Astrocyte of the spinal cord (primary cell): Measurements from ENCODE around the gene HRH2.

Experiments
- DNase-seq: peaks from one replicate; pipeline ENCODE4 v3.0.0; 2011; ENCODE audit warnings: low read depth, low spot score
- H3K4me3 ChIP-seq: 2 replicates; pipeline ENCODE4 v1.5.1; 2011; ENCODE audit warnings: low read depth, mild to moderate bottlenecking, low read length, moderate library complexity
- CTCF ChIP-seq: IDR thresholded peaks from 2 replicates; pipeline ENCODE4 v1.5.1; 2012; ENCODE audit warnings: low read depth, mild to moderate bottlenecking, low read length, inconsistent platforms
- in situ Hi-C: cut with HindIII; loops from 2 replicates; pipeline ENCODE4 v1.10.0; 2017; ENCODE audit warnings: low sequenced_read_pairs

Gene HRH2

GRCh38 chr5:175742290-175742994, 84.6 kb downstream of the HRH2 start:
- in situ Hi-C loops, result no loop called here
- H3K4me3 ChIP-seq, result no peak overlapping the region
- DNase-seq, result no peak
- no peak for TF ChIP-seq CTCF

GRCh38 chr5:175743676-175744210, 85.9 kb downstream of the HRH2 start:
- no peak for DNase-seq
- TF ChIP-seq CTCF, result no peak
- in situ Hi-C loops, result no loop called here
- no peak overlapping the region for H3K4me3 ChIP-seq

GRCh38 chr5:175745210-175745609, 87.3 kb downstream of the HRH2 start:
- DNase-seq, result no peak
- no peak for TF ChIP-seq CTCF
- in situ Hi-C loops, result no loop called here
- H3K4me3 ChIP-seq, result no peak overlapping the region

DNA sequence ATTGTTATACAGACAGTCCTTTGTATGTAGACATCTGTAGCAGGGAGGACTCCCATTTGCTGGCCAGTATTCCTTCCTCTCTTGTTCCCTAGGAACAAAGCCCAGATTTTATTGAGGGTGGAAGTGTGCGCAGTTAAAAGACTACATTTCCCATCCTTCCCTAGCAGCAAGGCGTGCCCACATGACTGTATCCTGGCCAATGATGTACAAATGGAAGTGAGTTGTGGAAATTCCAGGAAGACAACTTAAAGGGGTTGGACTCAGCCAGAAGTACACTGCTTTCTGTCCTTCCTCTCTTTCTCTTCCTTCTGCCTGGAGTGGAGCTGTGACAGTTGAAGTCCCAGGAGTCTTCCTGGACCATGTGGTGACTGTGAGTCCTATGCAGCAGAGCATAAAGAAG, 89.0 kb downstream of the HRH2 start:
- in situ Hi-C loops, result no loop called here
- DNase-seq, result no peak
- H3K4me3 ChIP-seq, result no peak overlapping the region
- TF ChIP-seq CTCF, result no peak

DNA sequence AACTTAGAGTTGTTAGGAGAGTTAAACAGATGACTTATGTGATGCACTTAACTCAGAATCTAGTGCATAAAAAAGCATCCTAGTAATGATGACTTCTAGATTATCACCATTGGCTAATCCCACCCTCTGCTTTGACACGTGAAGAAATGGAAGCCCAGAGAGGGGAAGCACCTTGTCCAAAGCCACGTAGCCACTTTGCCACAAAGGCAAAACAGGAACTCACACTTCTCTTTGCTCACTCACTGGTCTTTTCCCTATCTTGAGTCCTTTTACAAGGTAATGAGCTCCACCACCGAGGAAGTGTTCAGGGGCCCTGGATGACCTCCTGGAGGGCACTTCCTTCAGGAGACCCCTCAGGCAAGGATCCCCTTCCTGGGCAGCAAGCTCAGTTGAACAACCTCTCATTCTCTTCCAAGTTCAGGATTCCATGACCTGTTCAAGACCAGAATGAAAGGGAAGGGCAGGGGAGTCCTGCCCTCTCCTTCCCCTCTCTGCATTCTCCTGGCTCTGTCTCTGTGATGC, 89.7 kb downstream of the HRH2 start:
- no peak for DNase-seq
- H3K4me3 ChIP-seq, result no peak overlapping the region
- TF ChIP-seq CTCF, result no peak
- in situ Hi-C loops, result no loop called here

GRCh38 chr5:175748650-175749049, 90.8 kb downstream of the HRH2 start:
- in situ Hi-C loops, result no loop called here
- no peak overlapping the region for H3K4me3 ChIP-seq

More at GRCh38 chr5:175748650-175749049, 90.8 kb downstream of the HRH2 start:
- TF ChIP-seq CTCF, result no peak
- DNase-seq, result no peak
